Stimulated activated CD4-positive, alpha-beta T cell treated with anti-CD3 and anti-CD28 coated beads, Interleukin-2, amount 100 ng/mL, for 48 hours (primary cell): ENCODE measurements around the gene NACC1.
"Not testable (repeated sequence)": the region's sequence is repeated elsewhere in the genome, so short reads cannot be mapped to it uniquely, and the experiment has no call there.

Source experiments
- DNase-seq, 2 donors: peaks; one replicate each; pipeline ENCODE4 v3.0.0-alpha.2; 2020

Gene NACC1

GRCh38 chr19:13121551-13122274 is 3.6 kb downstream of the NACC1 start:
- DNase-seq: no peak

DNA sequence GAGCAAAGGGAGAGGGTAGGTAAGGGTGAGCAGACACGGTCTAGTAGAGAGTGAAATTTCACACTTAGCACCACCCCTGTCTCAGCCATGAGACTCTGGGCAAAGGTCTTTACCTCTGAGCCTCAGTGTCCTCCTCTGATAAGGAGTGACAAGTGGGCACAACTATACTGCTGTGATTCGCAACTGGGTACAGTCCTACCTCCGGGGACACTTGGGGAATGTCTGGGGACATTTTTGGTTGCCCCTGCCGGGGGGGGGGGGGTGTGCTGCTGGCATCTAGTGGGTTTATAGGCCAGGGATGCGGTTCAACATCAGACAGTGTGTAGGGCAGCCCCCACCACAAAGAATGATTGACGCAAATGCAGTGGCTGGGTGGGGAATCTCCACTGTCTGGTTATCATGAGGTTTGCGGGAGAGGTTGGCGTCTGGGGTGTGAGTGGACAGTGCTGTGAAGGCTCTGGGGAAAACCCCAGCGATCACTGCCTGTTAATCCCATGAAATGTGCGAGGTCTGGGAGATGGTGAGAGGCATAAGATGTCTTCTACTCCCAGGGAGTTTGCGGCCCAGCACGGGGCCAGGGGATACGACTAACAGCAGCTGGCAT is 4.3 kb downstream of the NACC1 start:
- DNase-seq: no peak

GRCh38 chr19:13122980-13123957 is 5.2 kb downstream of the NACC1 start:
- no peak for DNase-seq

- no peak for DNase-seq
Measured at GRCh38 chr19:13127051-13127450, 9.0 kb downstream of the NACC1 start.

- DNase-seq: no peak
Measured at GRCh38 chr19:13127811-13128575, 9.9 kb downstream of the NACC1 start.

GRCh38 chr19:13128583-13128982 is 10.5 kb downstream of the NACC1 start:
- no peak for DNase-seq

DNA sequence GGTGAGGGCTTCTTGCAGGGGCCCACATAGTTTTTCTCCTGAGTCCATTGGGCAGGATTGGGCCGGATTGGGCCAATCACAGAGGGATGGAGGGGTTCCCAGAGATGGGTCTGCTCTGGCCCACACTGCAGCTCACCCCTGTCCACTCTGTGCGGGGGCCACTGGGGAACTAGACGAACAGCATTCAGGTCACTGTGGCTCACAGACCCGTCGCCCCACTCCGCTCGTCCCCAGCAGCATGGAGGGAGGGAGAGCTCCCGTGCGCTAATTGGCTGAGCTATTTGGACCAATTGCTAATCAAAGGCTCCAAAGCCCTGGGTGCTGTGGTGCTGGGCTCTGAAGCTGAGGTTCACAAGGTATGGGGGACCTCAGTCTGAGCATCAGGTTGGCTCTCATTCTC is 11.3 kb downstream of the NACC1 start:
- DNase-seq: no peak

DNA sequence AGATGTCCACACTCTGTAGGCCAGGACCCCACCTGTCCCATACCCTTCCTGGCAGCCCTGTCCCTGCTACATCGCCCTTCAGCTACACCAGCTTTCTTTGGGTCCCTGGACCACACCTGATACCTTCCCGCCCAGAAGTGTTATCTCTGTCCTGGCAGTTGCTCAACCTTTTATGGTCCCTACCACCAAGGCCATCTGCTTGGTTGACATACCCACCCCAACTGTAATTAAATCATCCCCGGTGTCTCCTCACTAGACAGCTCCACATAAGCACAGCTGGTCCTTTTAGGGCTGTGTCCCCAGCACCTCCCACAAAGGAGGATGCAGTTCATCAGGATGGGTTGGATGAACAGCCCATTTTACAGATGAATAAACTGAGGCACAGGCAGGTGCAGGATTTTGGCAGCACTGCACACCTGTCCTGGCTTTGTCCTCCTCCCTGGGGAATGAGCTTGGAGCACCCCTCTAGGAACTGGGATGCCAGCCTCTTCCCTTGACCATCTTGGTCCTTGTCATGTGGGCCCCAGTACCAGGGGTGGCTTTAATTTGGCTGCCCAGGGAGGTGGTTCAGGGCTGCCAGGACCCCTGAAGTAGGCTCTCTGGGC is 12.9 kb downstream of the NACC1 start:
- no peak for DNase-seq

- DNase-seq: peak; percentile 45 to 59
Measured at GRCh38 chr19:13132471-13133180, 14.6 kb downstream of the NACC1 start.

DNA sequence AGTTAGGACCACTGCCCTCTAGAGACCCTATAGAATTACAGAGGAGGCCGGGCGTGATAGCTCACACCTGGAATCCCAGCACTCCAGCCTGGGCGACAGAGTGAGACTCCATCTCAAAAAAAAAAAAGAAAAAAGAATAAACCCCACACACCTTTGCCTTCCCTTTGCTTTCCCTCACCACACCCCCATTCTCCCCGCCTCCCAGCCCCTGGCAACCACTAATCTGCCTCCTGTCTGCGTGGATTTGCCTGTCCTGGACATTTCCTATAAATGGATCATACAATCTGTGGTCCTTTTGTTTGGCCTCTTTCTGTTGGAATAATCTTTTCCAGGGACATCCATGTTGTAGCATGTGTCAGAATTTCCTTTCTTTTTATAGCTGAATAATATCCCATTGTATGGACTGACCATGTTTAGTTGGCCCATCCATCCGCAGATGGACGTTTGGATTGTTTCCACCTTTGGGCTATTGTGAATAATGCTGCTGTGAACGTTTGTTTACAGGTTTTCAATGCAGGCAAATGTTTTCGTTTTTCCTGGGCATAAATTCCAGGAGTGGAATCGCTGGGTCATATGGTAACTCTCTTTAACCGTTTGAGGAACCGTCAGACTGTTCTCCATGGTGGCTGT is 15.3 kb downstream of the NACC1 start:
- DNase-seq: no peak

DNA sequence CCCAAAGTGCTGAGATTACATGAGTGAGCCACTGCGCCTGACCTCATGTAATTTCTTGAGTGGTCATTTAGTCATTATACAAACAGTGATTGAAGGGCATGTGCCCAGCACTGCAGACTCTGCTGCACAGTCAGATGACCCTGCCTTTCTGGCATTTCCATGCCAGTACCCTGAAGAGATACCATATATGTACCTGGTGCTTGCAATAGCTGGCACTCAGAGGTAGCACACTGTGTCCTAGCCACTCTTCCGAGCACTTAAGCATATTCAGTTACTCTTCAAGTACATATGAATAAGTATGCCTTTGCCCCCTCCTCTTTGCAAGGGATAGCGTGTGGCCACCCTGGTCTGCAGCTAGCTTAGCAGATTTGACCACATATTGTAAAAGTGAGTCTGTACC is 16.6 kb downstream of the NACC1 start:
- no peak for DNase-seq

DNA sequence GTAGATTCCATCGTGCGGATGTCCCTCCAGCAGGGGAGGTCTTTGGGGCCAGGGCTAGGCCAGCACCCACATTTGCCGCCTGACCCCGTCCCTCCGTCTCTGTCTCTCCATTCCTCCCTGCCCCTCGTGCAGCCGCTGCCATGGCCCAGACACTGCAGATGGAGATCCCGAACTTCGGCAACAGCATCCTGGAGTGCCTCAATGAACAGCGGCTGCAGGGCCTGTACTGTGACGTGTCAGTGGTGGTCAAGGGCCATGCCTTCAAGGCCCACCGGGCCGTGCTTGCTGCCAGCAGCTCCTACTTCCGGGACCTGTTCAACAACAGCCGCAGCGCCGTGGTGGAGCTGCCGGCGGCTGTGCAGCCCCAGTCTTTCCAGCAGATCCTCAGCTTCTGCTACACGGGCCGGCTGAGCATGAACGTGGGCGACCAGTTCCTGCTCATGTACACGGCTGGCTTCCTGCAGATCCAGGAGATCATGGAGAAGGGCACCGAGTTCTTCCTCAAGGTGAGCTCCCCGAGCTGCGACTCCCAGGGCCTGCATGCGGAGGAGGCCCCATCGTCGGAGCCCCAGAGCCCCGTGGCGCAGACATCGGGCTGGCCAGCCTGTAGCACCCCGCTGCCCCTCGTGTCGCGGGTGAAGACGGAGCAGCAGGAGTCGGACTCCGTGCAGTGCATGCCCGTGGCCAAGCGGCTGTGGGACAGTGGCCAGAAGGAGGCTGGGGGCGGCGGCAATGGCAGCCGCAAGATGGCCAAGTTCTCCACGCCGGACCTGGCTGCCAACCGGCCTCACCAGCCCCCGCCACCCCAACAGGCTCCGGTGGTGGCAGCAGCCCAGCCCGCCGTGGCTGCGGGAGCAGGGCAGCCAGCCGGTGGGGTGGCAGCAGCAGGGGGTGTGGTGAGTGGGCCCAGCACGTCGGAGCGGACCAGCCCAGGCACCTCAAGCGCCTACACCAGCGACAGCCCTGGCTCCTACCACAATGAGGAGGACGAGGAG is 17.3 kb downstream of the NACC1 start:
- DNase-seq: no peak

- DNase-seq: no peak
Measured at GRCh38 chr19:13137290-13137794, 19.3 kb downstream of the NACC1 start.

DNA sequence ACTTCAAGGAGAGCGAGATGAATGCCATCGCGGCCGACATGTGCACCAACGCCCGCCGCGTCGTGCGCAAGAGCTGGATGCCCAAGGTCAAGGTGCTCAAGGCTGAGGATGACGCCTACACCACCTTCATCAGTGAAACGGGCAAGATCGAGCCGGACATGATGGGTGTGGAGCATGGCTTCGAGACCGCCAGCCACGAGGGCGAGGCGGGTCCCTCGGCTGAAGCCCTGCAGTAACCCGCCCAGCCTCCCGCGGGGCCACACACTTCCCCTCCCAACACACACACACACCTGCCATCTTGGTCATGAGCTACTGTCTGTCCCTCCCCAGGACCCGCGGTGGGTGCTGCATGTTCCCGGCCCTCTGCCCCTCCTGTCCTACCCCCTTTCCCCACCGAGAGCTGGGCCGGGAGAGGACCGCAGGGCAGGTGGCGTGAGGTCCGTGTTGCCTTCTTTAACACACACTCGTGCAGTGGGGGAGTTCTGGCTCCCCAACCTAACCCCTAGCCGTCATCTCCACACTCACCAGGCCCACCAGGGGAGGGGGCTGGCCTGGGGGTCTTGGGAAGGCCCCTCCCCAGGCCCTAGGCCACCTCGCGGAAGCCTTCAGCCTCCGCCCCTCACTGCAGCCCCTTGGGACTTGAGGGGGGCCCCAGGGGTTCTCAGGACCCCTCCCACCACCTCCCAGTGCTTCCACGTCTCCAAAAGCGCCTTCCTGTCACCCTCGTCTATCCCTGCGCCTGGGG is 20.3 kb downstream of the NACC1 start:
- no peak for DNase-seq

- no peak for DNase-seq
Measured at GRCh38 chr19:13138916-13139198, 20.8 kb downstream of the NACC1 start.

DNA sequence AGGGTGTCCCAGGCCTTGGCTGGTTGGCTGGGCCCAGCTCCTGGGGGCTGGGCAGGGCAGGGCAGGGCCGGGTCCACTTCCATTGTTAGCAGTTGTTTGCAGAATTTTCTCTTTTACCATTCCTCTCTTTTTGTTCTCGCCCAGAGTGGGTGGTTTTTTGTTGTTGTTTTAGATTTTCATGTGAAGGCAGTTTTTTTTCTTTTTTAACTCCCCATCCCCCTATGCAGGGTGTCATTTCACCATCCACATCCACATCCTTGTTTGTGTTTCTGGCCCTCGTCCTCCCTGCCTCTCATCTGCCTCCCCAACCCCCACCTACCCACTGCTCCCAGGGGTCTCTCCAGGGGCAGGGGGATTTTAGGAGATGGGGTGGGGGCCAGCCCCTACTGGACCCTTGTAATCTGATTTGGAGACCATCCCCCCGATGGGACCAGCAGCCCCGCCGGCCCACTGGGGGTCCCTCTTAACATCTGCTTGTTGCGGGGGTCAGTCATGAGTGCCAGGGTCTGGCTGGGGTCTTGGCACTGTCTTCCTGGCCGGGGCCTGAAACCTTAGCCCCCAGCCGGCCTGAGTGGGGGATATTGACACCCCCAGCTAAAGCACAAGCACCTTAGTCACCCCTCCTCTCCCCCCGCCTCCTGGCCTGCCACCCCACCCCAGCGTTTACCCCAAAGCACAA is 21.7 kb downstream of the NACC1 start:
- no peak for DNase-seq

- DNase-seq: no peak
Measured at GRCh38 chr19:13146763-13147563, 28.9 kb downstream of the NACC1 start.

- DNase-seq: not testable (repeated sequence)
Measured at GRCh38 chr19:13149173-13149627, 31.1 kb downstream of the NACC1 start.
